ENCODE measurements around the gene GMDS. TPM values are rescaled to one million over a fixed set of nuclear protein-coding genes. Genes with fewer than 3 reads are reported as not detected.

GMDS gene
- total RNA-seq, 4 donors from 2014 or later, result 197 to 375 (median 215) TPM

- no peaks in the 10 kb centered on the region for H3K27me3 ChIP-seq
- H3K4me3 ChIP-seq, result no peak overlapping the region
- H3K36me3 ChIP-seq, result no peaks in the 10 kb centered on the region
- H3K27ac ChIP-seq, result no peak overlapping the region
- peaks cover 0 to 16% (median 0%) of the 10 kb centered on the region in 4 donors for H3K4me1 ChIP-seq
- H3K9me3 ChIP-seq, result no peaks in the 10 kb centered on the region
- DNase-seq, result no peak
- TF ChIP-seq, protein P1, sequence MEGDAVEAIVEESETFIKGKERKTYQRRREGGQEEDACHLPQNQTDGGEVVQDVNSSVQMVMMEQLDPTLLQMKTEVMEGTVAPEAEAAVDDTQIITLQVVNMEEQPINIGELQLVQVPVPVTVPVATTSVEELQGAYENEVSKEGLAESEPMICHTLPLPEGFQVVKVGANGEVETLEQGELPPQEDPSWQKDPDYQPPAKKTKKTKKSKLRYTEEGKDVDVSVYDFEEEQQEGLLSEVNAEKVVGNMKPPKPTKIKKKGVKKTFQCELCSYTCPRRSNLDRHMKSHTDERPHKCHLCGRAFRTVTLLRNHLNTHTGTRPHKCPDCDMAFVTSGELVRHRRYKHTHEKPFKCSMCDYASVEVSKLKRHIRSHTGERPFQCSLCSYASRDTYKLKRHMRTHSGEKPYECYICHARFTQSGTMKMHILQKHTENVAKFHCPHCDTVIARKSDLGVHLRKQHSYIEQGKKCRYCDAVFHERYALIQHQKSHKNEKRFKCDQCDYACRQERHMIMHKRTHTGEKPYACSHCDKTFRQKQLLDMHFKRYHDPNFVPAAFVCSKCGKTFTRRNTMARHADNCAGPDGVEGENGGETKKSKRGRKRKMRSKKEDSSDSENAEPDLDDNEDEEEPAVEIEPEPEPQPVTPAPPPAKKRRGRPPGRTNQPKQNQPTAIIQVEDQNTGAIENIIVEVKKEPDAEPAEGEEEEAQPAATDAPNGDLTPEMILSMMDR (IDR thresholded peaks at IDR 0.05), result no peak
- TF ChIP-seq POLR2A (IDR thresholded peaks at IDR 0.05), result no peak
Observed at GRCh38 chr6:2129182-2129621, 116.2 kb downstream of the GMDS start.

DNA sequence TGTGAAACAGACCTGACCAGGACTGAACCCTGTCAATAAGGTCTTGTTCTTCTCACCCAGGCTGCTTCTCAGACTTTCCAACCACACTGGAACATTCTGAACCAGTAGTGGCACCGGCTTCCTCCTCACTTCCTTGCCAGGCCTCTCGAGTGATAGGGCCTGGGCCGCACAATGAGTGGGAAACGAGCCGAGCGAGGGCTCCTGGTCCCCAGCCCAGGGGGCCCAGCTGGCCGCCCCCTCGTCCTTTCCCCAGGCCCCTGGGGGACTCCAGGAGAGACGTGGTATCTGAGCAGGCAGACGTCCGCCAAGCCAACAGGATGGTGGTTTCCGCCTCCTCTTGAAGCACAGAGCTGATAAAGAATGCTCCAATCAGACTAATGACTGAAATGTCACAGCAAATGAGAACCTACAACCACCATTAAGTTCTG lies 117.9 kb downstream of the GMDS start:
- Histone ChIP-seq H3K36me3 (no peaks in the 10 kb centered on the region), H3K4me3 (no peak overlapping the region), H3K4me1 (peaks cover 0 to 8% (median 0%) of the 10 kb centered on the region in 4 donors), H3K27me3 (no peaks in the 10 kb centered on the region), H3K27ac (peak overlapping the region; percentile 51 to 67 (median 62)), H3K9me3 (no peaks in the 10 kb centered on the region)
- peak in 2 of 3 donors; percentile 59 to 82 for DNase-seq
- TF ChIP-seq, protein P1 (IDR thresholded peaks at IDR 0.05), result no peak
- no peak for TF ChIP-seq POLR2A (IDR thresholded peaks at IDR 0.05)

- Histone ChIP-seq H3K9me3 (no peaks in the 10 kb centered on the region), H3K4me1 (no peaks in the 10 kb centered on the region), H3K27ac (peak overlapping the region in 1 of 4 donors; percentile 61), H3K27me3 (no peaks in the 10 kb centered on the region), H3K36me3 (no peaks in the 10 kb centered on the region), H3K4me3 (no peak overlapping the region)
- no peak for TF ChIP-seq POLR2A (IDR thresholded peaks at IDR 0.05)
- TF ChIP-seq, protein P1 (IDR thresholded peaks at IDR 0.05), result no peak
- no peak for DNase-seq
Observed at GRCh38 chr6:2126351-2126750, 119.1 kb downstream of the GMDS start.

DNA sequence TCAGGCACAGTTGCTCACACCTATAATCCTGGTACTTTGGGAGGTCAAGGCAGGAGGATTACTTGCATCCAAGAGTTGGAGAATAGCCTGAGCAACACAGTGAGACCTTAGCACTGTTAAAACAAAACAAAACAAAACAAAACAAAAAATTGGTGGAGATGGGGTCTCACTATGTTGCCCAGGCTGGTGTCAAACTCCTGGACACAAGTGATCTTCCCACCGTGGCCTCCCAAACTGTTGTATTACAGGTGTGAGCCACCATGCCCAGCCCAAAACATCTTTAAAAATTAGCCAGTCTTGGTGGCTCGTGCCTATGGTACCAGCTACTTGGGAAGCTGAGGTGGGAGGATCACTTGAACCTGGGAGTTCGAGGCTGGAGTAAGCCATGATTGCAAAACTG lies 120.2 kb downstream of the GMDS start:
- no peak for TF ChIP-seq POLR2A (IDR thresholded peaks at IDR 0.05)
- TF ChIP-seq, protein P1 (IDR thresholded peaks at IDR 0.05), result no peak
- Histone ChIP-seq H3K27ac (no peak overlapping the region), H3K36me3 (no peaks in the 10 kb centered on the region), H3K27me3 (no peaks in the 10 kb centered on the region), H3K4me3 (no peak overlapping the region), H3K9me3 (no peaks in the 10 kb centered on the region), H3K4me1 (no peaks in the 10 kb centered on the region)
- no peak for DNase-seq

DNA sequence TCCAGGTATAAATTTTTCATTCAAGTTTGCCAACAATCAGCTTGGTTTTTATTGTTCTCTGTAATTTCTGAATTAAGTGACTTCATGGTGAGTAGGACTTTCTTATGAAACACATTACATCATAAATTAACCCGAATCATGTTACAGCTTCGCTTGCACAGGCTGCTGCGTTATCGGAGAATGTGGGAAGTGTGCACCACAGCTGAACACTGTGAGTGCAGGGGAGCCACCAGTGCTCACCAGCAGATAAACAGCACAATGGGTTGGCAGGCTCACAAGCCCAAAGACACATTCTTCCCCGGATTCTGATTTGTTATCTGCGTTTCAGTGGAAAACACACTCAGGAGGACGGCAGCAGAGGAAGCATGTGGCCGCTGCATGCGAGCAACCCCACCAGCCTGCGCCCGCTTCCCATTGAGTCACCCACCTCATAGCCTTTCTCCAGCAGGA lies 121.1 kb downstream of the GMDS start:
- no peak for DNase-seq
- Histone ChIP-seq H3K4me3 (no peak overlapping the region), H3K4me1 (no peaks in the 10 kb centered on the region), H3K27me3 (no peaks in the 10 kb centered on the region), H3K9me3 (no peaks in the 10 kb centered on the region), H3K27ac (no peak overlapping the region), H3K36me3 (no peaks in the 10 kb centered on the region)
- no peak for TF ChIP-seq POLR2A (IDR thresholded peaks at IDR 0.05)
- TF ChIP-seq, protein P1 (IDR thresholded peaks at IDR 0.05), result no peak

DNA sequence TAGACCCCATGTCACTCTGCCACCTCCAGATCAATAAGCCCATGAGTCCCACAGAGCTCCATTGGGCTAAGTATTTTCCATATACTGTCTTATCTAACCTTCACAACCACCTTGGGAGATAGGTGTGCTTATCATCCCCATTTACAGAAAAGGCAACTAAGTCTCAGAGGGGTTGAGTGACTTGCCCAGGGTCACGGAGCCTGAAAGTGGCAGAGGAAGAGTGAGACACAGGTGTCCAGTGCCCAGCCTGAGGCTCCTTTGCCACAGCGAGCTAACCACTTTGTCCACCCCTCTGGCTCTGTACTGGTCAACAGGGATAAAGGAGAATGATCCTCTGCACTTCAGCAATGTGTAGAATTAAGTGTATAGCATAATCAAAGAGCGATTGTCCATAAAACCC lies 124.5 kb downstream of the GMDS start:
- Histone ChIP-seq H3K4me3 (no peak overlapping the region), H3K9me3 (no peaks in the 10 kb centered on the region), H3K27ac (no peak overlapping the region), H3K27me3 (no peaks in the 10 kb centered on the region), H3K36me3 (no peaks in the 10 kb centered on the region), H3K4me1 (no peaks in the 10 kb centered on the region)
- DNase-seq, result no peak
- TF ChIP-seq, protein P1 (IDR thresholded peaks at IDR 0.05), result no peak
- TF ChIP-seq POLR2A (IDR thresholded peaks at IDR 0.05), result no peak

Data from Peyer's patch (tissue), 4 donors.